ENCODE data around the gene SELENON. TPM values are rescaled to one million over a fixed set of nuclear protein-coding genes. Genes with fewer than 3 reads are reported as not detected.

The SELENON gene
- total RNA-seq, 3 donors from 2014 or later, result 16.6 to 39.0 (median 22.1) TPM

GRCh38 chr1:25819491-25820246 is 19.7 kb downstream of the SELENON start, which contains the start of gene MTFR1L:
TSS of gene MTFR1L (plus strand) at chr1:25819954. CDS start at chr1:25823105, 3,151 bp downstream.
- intact Hi-C loops (cut with DNase I; ENCODE audit: low total_unique reads), result no loop called here
- peaks cover 7 to 22% of the 10 kb centered on the region in 2 donors for H3K4me1 ChIP-seq
- DNase-seq (ENCODE audit: low spot score in 2 of 2), result peak; percentile 83 to 91

GRCh38 chr1:25820247-25821111 is 20.5 kb downstream of the SELENON start:
- Histone ChIP-seq H3K4me1 (peaks cover 7 to 22% of the 10 kb centered on the region in 2 donors), H3K4me3 (peak overlapping the region; percentile 68 to 90 (median 88)), H3K27ac (peak overlapping the region; percentile 93 to 95), H3K9me3 (no peaks in the 10 kb centered on the region), H3K36me3 (no peaks in the 10 kb centered on the region), H3K27me3 (no peaks in the 10 kb centered on the region)
- DNase-seq (ENCODE audit: low spot score in 2 of 2), result peak in 1 of 2 donors; percentile 46
- peak in 1 of 3 donors; percentile 18 for TF ChIP-seq POLR2AphosphoS5 (IDR thresholded peaks at IDR 0.05)
- TF ChIP-seq POLR2A (IDR thresholded peaks at IDR 0.05), result no peak
- TF ChIP-seq CTCF (IDR thresholded peaks at IDR 0.05), result no peak
- intact Hi-C loops (cut with DNase I; ENCODE audit: low total_unique reads), result no loop called here

More at GRCh38 chr1:25819491-25820246, 19.7 kb downstream of the SELENON start, which contains the start of gene MTFR1L:
- Histone ChIP-seq H3K27ac (peak within 1 kb of the TSS; percentile 93 to 95), H3K9me3 (no peaks in the 10 kb centered on the region), H3K27me3 (no peaks in the 10 kb centered on the region), H3K36me3 (no peaks in the 10 kb centered on the region), H3K4me3 (peak within 1 kb of the TSS; percentile 68 to 90 (median 88))
- TF ChIP-seq POLR2AphosphoS5 (IDR thresholded peaks at IDR 0.05) (peak; percentile 87 to 97 (median 94)), CTCF (IDR thresholded peaks at IDR 0.05) (no peak), POLR2A (IDR thresholded peaks at IDR 0.05) (peak; percentile 96)

GRCh38 chr1:25821112-25821476 is 21.1 kb downstream of the SELENON start:
- no peak for DNase-seq (ENCODE audit: low spot score in 2 of 2)
- H3K4me3 ChIP-seq, result peak overlapping the region; percentile 68 to 90 (median 88)
- no peaks in the 10 kb centered on the region for H3K36me3 ChIP-seq
- no peak for TF ChIP-seq CTCF (IDR thresholded peaks at IDR 0.05)
- TF ChIP-seq POLR2AphosphoS5 (IDR thresholded peaks at IDR 0.05), result no peak
- no peak for TF ChIP-seq POLR2A (IDR thresholded peaks at IDR 0.05)
- H3K27me3 ChIP-seq, result no peaks in the 10 kb centered on the region
- intact Hi-C loops (cut with DNase I; ENCODE audit: low total_unique reads), result no loop called here
- no peaks in the 10 kb centered on the region for H3K9me3 ChIP-seq
- H3K4me1 ChIP-seq, result peaks cover 7 to 22% of the 10 kb centered on the region in 2 donors
- peak overlapping the region; percentile 93 to 95 for H3K27ac ChIP-seq

- intact Hi-C loops (cut with DNase I; ENCODE audit: low total_unique reads), result no loop called here
- no peak for DNase-seq (ENCODE audit: low spot score in 2 of 2)
Measured at GRCh38 chr1:25821630-25822091, 21.7 kb downstream of the SELENON start.

More at GRCh38 chr1:25821630-25822091, 21.7 kb downstream of the SELENON start:
- H3K36me3 ChIP-seq, result no peaks in the 10 kb centered on the region
- TF ChIP-seq POLR2A (IDR thresholded peaks at IDR 0.05), result no peak
- TF ChIP-seq CTCF (IDR thresholded peaks at IDR 0.05), result no peak
- no peak for TF ChIP-seq POLR2AphosphoS5 (IDR thresholded peaks at IDR 0.05)
- H3K9me3 ChIP-seq, result no peaks in the 10 kb centered on the region
- H3K27ac ChIP-seq, result peak overlapping the region in 1 of 2 donors; percentile 93
- no peaks in the 10 kb centered on the region for H3K27me3 ChIP-seq
- H3K4me3 ChIP-seq, result peak overlapping the region in 2 of 3 donors; percentile 68 to 88
- H3K4me1 ChIP-seq, result peaks cover 7 to 22% of the 10 kb centered on the region in 2 donors

Data from breast epithelium (tissue), 4 donors.